Right ventricle myocardium superior (tissue), 1 donor: ENCODE measurements around the gene NKIRAS1. TPM values are rescaled to one million over a fixed set of nuclear protein-coding genes. Genes with fewer than 3 reads are reported as not detected.

Experiments used
- ATAC-seq: fragments of 200-7000 bp; cut with Tn5 transposase; one replicate; pipeline ENCODE4 v1.9.1; 2020; ENCODE audit warnings: mild to moderate bottlenecking; ENCODE audit not compliant: poor library complexity
- DNase-seq: peaks from one replicate; pipeline ENCODE4 v3.0.0-alpha.2; 2020
- intact Hi-C: fragments of 100-400 bp; cut with DNase I; formaldehyde crosslinking; loops from one replicate; pipeline ENCODE4 v1.11.2; 2022
- long read RNA-seq: library from polyadenylated mRNA; unstranded; transcript quantifications from one replicate; pipeline ENCODE4 v2.0.0, GENCODE V29; 2021
- total RNA-seq: library from RNA; stranded (reverse); fragmentation: NEBNext Ultra II Directional; extraction: Animal tissue kit (Norgen Biotek cat#: 25700); gene quantifications from one replicate; pipeline ENCODE4 v1.2.1, GENCODE V29; 2021
- donor health status: DM: no; HTN: yes; CAD: no; lungs with severe emphysema.

Gene NKIRAS1
- 21.2 TPM for total RNA-seq
- long read RNA-seq, transcript NKIRAS1-206 (5 exons, 2,014 nt): major isoform, 35 of 63 reads
- long read RNA-seq, partial matches to known transcripts: 0 of 63 reads
- long read RNA-seq, other reads (novel, unspliced or antisense): 22 of 63 reads

- DNase-seq: peak; percentile 98
- peak; percentile 98 for ATAC-seq
Measured at GRCh38 chr3:23916886-23917678, at the start of gene NKIRAS1, which contains the start of gene RPL15. Gene NKIRAS1 (minus strand): TSS chr3:23916990. CDS start chr3:23910904, 6,086 bp downstream. Gene RPL15 (plus strand): TSS chr3:23917132. CDS start chr3:23917860, 728 bp downstream.

GRCh38 chr3:23966328-23966727, 49.5 kb upstream of the NKIRAS1 start:
- ATAC-seq: no peak
- DNase-seq: no peak
- intact Hi-C loops: no loop called here

More at GRCh38 chr3:23916886-23917678, at the start of gene NKIRAS1, which contains the start of gene RPL15:
- intact Hi-C loops: no loop called here

GRCh38 chr3:23964537-23965235, 47.9 kb upstream of the NKIRAS1 start:
- ATAC-seq (no peak), DNase-seq (no peak)
- intact Hi-C loops: no loop called here

- DNase-seq (no peak), ATAC-seq (no peak)
- intact Hi-C loops: no loop called here
Measured at GRCh38 chr3:23961913-23962312, 45.1 kb upstream of the NKIRAS1 start.

- ATAC-seq (no peak), DNase-seq (no peak)
- intact Hi-C loops: no loop called here
Measured at GRCh38 chr3:23961066-23961465, 44.3 kb upstream of the NKIRAS1 start.

GRCh38 chr3:23960649-23961048, 43.9 kb upstream of the NKIRAS1 start:
- DNase-seq: no peak
- intact Hi-C loops: no loop called here
- no peak for ATAC-seq

- intact Hi-C loops: no loop called here
- ATAC-seq (peak; percentile 40), DNase-seq (no peak)
Measured at GRCh38 chr3:23959135-23959900, 42.5 kb upstream of the NKIRAS1 start.

- intact Hi-C loops: no loop called here
- ATAC-seq: no peak
- no peak for DNase-seq
Measured at GRCh38 chr3:23956701-23957100, 39.9 kb upstream of the NKIRAS1 start.

- ATAC-seq (no peak), DNase-seq (no peak)
- intact Hi-C loops: no loop called here
Measured at GRCh38 chr3:23954144-23954543, 37.4 kb upstream of the NKIRAS1 start.

GRCh38 chr3:23953523-23953922, 36.7 kb upstream of the NKIRAS1 start:
- intact Hi-C loops: no loop called here
- no peak for DNase-seq
- ATAC-seq: no peak

GRCh38 chr3:23952646-23953045, 35.9 kb upstream of the NKIRAS1 start:
- DNase-seq: no peak
- ATAC-seq: no peak
- intact Hi-C loops: no loop called here

GRCh38 chr3:23950293-23950692, 33.5 kb upstream of the NKIRAS1 start:
- DNase-seq: no peak
- ATAC-seq: no peak

GRCh38 chr3:23949784-23950183, 33.0 kb upstream of the NKIRAS1 start:
- intact Hi-C loops: no loop called here
- ATAC-seq (no peak), DNase-seq (peak; percentile 73)

More at GRCh38 chr3:23950293-23950692, 33.5 kb upstream of the NKIRAS1 start:
- intact Hi-C loops: no loop called here

GRCh38 chr3:23948761-23949160, 32.0 kb upstream of the NKIRAS1 start:
- DNase-seq (no peak), ATAC-seq (no peak)
- intact Hi-C loops: no loop called here

GRCh38 chr3:23945913-23946687, 29.3 kb upstream of the NKIRAS1 start:
- peak; percentile 99 for DNase-seq
- peak; percentile 93 for ATAC-seq
- intact Hi-C loops: no loop called here

GRCh38 chr3:23945663-23945912, 28.8 kb upstream of the NKIRAS1 start:
- ATAC-seq: no peak
- no peak for DNase-seq
- intact Hi-C loops: no loop called here

GRCh38 chr3:23944861-23945662, 28.3 kb upstream of the NKIRAS1 start, which contains the start of gene NR1D2:
Gene NR1D2 (plus strand): TSS chr3:23945286. CDS start chr3:23945579, 293 bp downstream.
- ATAC-seq: peak; percentile 78
- intact Hi-C loops: no loop called here
- peak; percentile 90 for DNase-seq
